GM18520 (cell line): Measurements from ENCODE around the gene IRF5.
"Not testable (repeated sequence)": the region's sequence is repeated elsewhere in the genome, so short reads cannot be mapped to it uniquely, and the experiment has no call there.

Experiments
- ATAC-seq: cut with Tn5 transposase; IDR thresholded peaks from one replicate; pipeline ENCODE4 v1.9.1; 2021; ENCODE audit not compliant: unreplicated experiment

Gene IRF5

GRCh38 chr7:128906001-128906765 is 31.5 kb upstream of the IRF5 start:
- no peak for ATAC-seq

GRCh38 chr7:128906766-128907559 is 30.8 kb upstream of the IRF5 start:
- ATAC-seq: no peak

- no peak for ATAC-seq
These were observed 28.7 kb upstream of the IRF5 start for GRCh38 chr7:128908750-128909624.

- ATAC-seq: no peak
These were observed 27.8 kb upstream of the IRF5 start for GRCh38 chr7:128909625-128910568.

GRCh38 chr7:128910569-128910945 is 27.2 kb upstream of the IRF5 start, which contains the start of gene KCP:
KCP (minus strand) TSS chr7:128910709; CDS start chr7:128910676, 33 bp downstream.
- no peak for ATAC-seq

GRCh38 chr7:128911423-128912031 is 26.2 kb upstream of the IRF5 start:
- ATAC-seq: no peak

GRCh38 chr7:128912281-128912680 is 25.4 kb upstream of the IRF5 start:
- ATAC-seq: no peak

- ATAC-seq: not testable (repeated sequence)
These were observed 24.8 kb upstream of the IRF5 start for GRCh38 chr7:128912709-128913495.

GRCh38 chr7:128913870-128914565 is 23.7 kb upstream of the IRF5 start:
- ATAC-seq: no peak

GRCh38 chr7:128914566-128915151 is 23.1 kb upstream of the IRF5 start:
- ATAC-seq: no peak

GRCh38 chr7:128915271-128915819 is 22.4 kb upstream of the IRF5 start:
- no peak for ATAC-seq

GRCh38 chr7:128915841-128916642 is 21.7 kb upstream of the IRF5 start:
- no peak for ATAC-seq

- ATAC-seq: no peak
These were observed 21.1 kb upstream of the IRF5 start for GRCh38 chr7:128916643-128916915.

- ATAC-seq: no peak
These were observed 20.6 kb upstream of the IRF5 start for GRCh38 chr7:128917122-128917521.

GRCh38 chr7:128918016-128918665 is 19.6 kb upstream of the IRF5 start:
- no peak for ATAC-seq

GRCh38 chr7:128919241-128919640 is 18.5 kb upstream of the IRF5 start:
- ATAC-seq: no peak
